ENCODE measurements around the gene SLC4A2.

SLC4A2 gene

GRCh38 chr7:151065516-151065915 lies 6.1 kb downstream of the SLC4A2 start:
- TF ChIP-seq RARB (CRISPR knock-in tag; IDR thresholded peaks at IDR 0.05) (no peak), CSDC2 (CRISPR knock-in tag; IDR thresholded peaks at IDR 0.05) (no peak), OSR1 (CRISPR knock-in tag; IDR thresholded peaks at IDR 0.05) (no peak), ZFP30 (CRISPR knock-in tag; IDR thresholded peaks at IDR 0.05) (no peak), PPARA (CRISPR knock-in tag; IDR thresholded peaks at IDR 0.05; ENCODE audit: borderline replicate concordance) (no peak), ZNF565 (CRISPR knock-in tag; conservative IDR thresholded peaks at IDR 0.05; ENCODE audit: low read depth) (no peak), GLIS3 (CRISPR knock-in tag; IDR thresholded peaks at IDR 0.05) (no peak), ISL1 (CRISPR knock-in tag; IDR thresholded peaks at IDR 0.05) (no peak), BACH2 (CRISPR knock-in tag; IDR thresholded peaks at IDR 0.05; ENCODE audit: borderline replicate concordance) (no peak), ZC3H10 (CRISPR knock-in tag; IDR thresholded peaks at IDR 0.05) (no peak), TCF4 (CRISPR knock-in tag; IDR thresholded peaks at IDR 0.05; ENCODE audit: borderline replicate concordance) (no peak), ZFP3 (CRISPR knock-in tag; IDR thresholded peaks at IDR 0.05) (no peak), CSRNP3 (CRISPR knock-in tag; IDR thresholded peaks at IDR 0.05) (no peak), SNAI2 (CRISPR knock-in tag; IDR thresholded peaks at IDR 0.05) (no peak), ZNF8 (CRISPR knock-in tag; IDR thresholded peaks at IDR 0.05) (no peak)
- TF ChIP-seq, protein P1, sequence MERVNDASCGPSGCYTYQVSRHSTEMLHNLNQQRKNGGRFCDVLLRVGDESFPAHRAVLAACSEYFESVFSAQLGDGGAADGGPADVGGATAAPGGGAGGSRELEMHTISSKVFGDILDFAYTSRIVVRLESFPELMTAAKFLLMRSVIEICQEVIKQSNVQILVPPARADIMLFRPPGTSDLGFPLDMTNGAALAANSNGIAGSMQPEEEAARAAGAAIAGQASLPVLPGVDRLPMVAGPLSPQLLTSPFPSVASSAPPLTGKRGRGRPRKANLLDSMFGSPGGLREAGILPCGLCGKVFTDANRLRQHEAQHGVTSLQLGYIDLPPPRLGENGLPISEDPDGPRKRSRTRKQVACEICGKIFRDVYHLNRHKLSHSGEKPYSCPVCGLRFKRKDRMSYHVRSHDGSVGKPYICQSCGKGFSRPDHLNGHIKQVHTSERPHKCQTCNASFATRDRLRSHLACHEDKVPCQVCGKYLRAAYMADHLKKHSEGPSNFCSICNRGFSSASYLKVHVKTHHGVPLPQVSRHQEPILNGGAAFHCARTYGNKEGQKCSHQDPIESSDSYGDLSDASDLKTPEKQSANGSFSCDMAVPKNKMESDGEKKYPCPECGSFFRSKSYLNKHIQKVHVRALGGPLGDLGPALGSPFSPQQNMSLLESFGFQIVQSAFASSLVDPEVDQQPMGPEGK (CRISPR knock-in tag; IDR thresholded peaks at IDR 0.05; ENCODE audit: borderline replicate concordance) = no peak
- TF ChIP-seq, protein P2, sequence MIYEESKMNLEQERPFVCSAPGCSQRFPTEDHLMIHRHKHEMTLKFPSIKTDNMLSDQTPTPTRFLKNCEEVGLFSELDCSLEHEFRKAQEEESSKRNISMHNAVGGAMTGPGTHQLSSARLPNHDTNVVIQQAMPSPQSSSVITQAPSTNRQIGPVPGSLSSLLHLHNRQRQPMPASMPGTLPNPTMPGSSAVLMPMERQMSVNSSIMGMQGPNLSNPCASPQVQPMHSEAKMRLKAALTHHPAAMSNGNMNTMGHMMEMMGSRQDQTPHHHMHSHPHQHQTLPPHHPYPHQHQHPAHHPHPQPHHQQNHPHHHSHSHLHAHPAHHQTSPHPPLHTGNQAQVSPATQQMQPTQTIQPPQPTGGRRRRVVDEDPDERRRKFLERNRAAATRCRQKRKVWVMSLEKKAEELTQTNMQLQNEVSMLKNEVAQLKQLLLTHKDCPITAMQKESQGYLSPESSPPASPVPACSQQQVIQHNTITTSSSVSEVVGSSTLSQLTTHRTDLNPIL (CRISPR knock-in tag; IDR thresholded peaks at IDR 0.05; ENCODE audit: low read depth) = no peak
- ATAC-seq = no peak

- TF ChIP-seq ZNF70 (CRISPR knock-in tag; IDR thresholded peaks at IDR 0.05) (no peak), OSR1 (CRISPR knock-in tag; IDR thresholded peaks at IDR 0.05) (no peak), ARNTL (CRISPR knock-in tag; IDR thresholded peaks at IDR 0.05; ENCODE audit: borderline replicate concordance, low read depth) (no peak), ZC3H10 (CRISPR knock-in tag; IDR thresholded peaks at IDR 0.05) (no peak), ZNF8 (CRISPR knock-in tag; IDR thresholded peaks at IDR 0.05) (no peak), ZNF565 (CRISPR knock-in tag; conservative IDR thresholded peaks at IDR 0.05; ENCODE audit: low read depth) (no peak), RARB (CRISPR knock-in tag; IDR thresholded peaks at IDR 0.05) (no peak)
- ATAC-seq = no peak
Observed at GRCh38 chr7:151066273-151066974, 7.0 kb downstream of the SLC4A2 start.

- peak; percentile 13; the same call in 1 of the 3 replicates for ATAC-seq
- TF ChIP-seq ISL1 (CRISPR knock-in tag; IDR thresholded peaks at IDR 0.05) (peak; percentile 35; the same call in 1 of the 2 replicates), OSR1 (CRISPR knock-in tag; IDR thresholded peaks at IDR 0.05) (no peak), PPARA (CRISPR knock-in tag; IDR thresholded peaks at IDR 0.05; ENCODE audit: borderline replicate concordance) (no peak), TSHZ2 (CRISPR knock-in tag; IDR thresholded peaks at IDR 0.05) (no peak), ARNTL (CRISPR knock-in tag; IDR thresholded peaks at IDR 0.05; ENCODE audit: borderline replicate concordance, low read depth) (no peak), ZNF8 (CRISPR knock-in tag; IDR thresholded peaks at IDR 0.05) (no peak), ZNF565 (CRISPR knock-in tag; conservative IDR thresholded peaks at IDR 0.05; ENCODE audit: low read depth) (no peak), RARB (CRISPR knock-in tag; IDR thresholded peaks at IDR 0.05) (no peak), ESRRG (CRISPR knock-in tag; IDR thresholded peaks at IDR 0.05) (no peak)
Observed at GRCh38 chr7:151068069-151068773, 8.8 kb downstream of the SLC4A2 start.
